ENCODE results near the gene MACROD2.

Gene MACROD2

DNA sequence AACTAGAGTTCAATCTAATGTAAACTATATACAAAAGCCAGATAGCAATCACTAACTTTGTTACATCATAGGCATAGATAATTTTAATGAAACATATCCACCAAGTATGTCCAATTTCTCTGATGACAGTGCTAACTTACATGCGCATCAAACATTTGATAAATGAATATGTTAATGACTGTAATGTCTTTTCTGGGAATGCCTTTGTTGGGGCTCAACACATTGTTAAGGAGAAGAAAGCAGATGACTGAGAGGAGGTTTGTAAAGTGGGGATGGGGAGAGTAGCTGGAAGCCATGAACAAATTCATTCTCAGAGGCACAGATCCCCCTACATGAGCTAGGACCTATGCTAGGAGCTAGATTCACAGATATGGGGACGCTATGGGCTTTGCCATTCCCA lies 1627.9 kb downstream of the MACROD2 start:
- DNase-seq: no peak

DNA sequence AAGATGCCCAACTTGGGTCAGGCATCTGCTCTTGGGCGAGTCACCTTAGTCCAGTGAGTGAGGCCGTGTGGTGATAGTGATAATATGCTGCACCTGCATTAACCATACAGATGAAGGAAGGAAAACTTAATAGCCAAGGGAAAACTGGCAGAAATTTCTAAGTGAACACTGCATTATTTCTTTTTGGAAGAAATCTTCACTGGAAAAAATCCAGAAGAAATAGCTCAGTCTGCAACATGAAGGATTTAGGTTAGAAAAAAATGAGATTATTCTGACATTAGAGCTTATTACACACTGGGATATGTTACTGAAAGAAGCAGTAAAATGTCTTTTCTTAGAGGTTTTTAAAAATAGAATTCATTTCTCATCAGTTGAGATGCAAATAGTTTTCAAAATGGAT lies 1630.7 kb downstream of the MACROD2 start:
- no peak for DNase-seq

DNA sequence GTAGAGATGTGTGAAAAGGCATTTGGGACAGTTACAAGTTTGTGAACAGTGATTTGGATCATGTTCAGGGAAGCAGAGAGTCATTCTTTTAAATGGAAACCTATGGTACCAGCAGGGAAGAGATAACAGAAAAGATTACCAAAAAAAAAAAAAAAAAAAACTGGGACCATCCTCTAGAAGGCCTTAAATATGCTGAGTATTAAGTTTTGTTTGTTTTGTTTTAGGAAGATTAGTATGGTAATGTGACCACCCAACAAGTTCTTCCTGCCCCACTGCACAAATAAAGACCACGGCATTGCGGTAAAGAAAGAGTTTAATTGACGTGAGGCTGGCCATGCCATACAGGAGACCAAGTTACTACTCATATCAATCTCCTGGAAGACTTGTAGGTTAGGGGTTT lies 1631.8 kb downstream of the MACROD2 start:
- no peak for DNase-seq

DNA sequence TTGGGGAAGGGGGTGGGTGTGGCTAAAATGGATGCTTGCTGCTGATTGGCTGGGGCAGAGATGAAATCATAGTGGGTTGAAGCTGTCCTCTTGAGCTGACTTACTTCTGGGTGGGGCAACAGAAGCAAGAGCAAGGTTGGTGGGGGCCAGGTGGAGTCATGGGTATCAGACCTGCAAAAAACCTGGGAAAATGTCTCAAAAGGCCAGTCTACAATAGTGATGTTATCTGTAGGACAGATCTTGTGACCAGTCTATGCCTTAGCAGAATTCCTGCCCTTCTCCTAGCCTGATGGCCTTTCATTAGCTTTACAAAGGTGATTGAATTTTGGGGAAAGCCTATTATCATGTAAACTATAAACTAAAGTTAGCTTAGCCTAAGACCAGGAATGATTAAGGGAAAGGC lies 1632.2 kb downstream of the MACROD2 start:
- DNase-seq: no peak

DNA sequence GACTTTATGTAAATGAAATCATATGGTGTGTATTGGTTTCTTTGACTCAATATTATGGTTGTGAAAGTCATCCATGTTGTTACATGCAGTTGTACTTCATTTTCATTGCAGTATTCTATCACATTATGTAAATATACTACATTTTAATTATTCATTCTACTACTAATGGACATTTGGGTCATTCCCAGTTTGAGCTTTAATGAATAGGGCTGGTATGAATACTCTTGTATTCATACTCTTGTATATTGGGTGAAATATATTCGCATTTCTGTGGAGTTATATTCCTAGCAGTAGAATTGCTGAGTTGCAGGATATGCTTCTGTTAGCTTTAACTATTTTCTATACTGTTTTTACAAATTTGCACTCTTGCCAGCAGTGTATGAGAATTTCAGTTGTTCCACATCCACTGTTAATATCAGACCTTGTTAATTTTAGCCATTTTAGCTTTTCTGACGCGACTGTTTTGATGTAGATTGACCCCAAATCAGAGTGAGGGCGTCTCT lies 1633.6 kb downstream of the MACROD2 start:
- DNase-seq: no peak

DNA sequence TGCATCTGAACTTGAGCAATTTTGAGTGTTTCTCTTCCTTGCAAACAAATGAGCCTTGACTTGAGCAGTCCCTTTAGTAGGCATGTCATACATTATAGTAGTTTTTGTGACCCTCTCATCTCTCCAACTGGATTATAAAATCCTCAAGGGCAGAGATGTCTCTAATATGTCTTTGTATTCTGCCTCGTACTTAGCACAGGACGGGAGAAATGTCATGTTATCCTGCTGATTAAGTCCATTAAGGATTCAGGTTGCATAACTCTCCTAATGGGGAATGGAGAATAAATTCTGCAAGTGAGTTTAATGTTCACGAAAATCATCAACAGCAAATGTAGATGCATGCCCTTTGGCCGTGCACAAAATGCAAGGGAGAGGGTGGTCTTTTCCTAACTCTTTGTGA lies 1635.0 kb downstream of the MACROD2 start:
- DNase-seq: no peak

DNA sequence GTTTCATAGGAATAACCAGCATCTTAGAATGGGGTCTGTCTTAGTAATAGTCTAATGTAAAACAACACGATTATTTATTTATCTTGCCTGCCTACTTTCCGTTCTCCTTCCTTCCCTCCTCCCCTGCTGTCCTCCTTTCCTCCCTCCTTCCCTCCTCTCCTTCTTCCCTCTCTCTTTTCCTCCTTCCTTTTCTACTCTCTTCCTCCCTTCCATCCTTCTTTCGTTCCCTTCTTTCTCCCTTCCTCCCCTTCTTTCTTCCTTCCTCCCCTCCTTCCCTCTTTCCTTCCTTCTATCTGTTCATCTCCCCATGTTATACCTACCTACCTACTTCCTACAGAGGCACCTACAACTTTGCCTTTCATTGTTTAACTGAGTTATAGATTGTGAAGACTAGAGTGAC lies 1637.4 kb downstream of the MACROD2 start:
- DNase-seq: no peak

DNA sequence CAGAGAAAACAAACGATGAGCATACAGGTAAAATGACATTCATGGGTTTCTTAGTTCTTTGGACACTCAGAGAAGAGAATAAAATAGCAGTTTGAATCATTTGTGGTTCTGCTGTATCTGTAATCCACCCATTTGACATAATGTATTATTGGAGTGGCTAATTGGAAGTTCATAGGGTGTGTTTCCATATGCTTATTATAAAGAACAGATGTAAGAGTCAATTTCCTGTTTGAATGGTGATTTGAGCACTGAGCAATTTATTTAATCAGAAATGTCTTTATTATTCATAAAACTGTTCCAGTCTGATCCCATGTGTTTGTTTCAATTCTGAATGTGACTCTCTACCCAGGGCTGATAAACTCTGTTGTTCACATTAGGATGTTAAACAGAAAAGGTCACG lies 1638.8 kb downstream of the MACROD2 start:
- no peak for DNase-seq

DNA sequence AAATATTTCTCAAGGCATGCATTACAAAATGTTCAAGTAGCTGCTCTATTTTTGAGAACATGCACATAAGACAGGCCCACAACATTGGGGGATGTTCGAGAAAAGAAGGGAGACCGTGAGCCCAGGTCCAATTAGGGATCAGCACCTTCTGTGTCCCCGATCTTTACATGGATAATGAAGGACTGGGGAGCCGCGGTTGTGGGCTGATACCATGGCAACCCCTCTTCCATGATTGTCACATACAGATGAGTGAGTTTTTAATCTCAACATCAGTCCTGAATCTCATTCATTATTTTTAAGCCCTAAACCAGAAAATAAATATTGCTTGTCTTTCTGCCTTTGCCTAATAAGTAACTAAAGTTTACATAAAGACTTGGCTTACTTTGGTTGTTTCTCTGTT lies 1642.2 kb downstream of the MACROD2 start:
- no peak for DNase-seq

DNA sequence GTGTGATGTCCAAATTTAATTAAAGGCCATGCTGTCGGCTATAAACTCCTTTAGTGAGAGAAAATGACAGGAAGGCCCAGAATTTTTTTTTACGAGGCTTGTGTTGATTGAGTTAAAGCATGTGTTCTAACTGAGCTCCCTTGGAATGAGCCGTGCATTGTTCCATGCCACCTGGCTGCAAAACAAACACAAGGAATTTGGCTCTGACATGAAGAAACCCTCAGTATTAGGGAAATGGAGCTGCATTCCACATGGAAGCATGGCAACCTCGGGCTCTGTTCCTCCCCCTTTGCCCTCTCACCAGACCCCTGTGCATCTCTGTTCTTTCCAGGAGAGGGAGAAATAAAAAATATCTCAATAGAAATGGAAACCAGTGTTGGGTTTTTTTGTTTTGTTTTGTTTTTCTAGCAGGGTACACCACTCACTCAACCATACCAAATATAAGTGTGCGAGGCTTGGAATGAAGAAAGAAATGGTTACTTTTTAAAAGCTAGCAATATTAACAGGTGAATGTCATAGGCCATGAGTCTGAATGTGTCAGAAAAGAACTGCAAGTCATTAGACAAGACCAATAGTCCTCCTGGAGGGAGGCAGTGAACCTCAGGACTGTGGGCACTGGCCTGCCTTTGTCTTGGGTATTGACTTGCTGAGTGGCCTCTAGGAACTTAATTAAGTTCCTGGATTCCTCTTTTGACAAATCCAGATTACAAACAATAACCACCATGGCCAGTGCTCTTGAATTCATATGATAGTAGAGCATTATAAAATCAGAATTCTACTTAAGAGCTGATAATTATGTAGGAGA lies 1642.8 kb downstream of the MACROD2 start:
- DNase-seq: no peak

DNA sequence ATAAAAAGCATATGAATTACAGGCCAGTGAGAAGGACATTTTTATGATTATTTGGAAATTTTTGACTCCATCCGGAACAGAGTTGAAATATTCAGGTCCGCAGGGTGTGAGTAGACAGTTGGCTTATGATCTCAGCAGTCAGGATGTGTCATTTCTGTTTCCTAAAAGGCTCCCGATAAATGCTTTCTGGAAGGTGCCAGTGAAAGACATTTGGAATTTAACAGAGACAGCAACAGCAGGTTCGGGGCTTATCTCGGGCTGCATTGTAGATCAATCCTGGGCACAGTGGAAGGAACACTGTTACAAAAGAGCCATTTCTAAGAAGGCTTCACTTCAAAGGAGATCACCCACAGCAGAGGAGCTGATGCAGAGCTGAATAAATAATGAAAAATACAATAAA lies 1643.5 kb downstream of the MACROD2 start:
- DNase-seq: no peak

DNA sequence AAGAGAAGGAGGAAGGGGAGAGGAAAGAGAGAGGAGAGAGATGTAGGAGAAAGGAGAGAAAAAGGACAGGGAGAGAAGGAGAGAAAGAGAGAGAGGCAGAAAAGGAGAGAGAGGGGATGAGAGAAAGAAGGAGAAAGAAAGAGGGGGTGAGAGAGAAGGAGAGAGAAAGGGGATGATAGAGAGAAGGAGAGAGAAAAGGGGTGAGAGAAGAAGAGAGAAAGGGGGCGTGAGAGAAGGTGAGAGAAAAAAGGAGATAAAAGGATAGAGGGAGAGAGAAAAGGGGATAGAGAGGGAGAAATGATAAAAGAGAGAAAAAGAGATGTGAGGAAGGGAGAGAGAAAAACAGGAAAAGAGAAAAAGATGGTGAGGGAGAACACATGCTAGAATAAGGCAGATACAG lies 1644.5 kb downstream of the MACROD2 start:
- no peak for DNase-seq

DNA sequence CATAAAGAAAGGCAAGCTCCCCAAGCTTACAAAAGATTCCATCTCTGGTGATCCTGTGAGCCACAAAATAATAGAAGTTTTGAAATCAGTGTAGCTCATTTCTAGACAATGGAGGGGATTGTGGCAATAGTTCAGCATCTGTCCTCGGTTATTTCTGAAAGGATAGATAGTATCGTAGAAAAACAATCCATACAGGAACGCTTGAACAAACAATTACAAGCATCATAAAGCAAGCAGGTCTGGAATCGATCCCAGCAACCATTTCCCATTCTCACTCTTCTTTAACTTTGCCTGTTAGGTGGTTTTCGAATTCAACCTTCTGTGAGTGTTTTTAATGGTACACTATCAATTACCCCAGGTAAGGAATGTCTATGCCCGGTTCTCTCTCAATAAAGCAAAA lies 1646.8 kb downstream of the MACROD2 start:
- no peak for DNase-seq

DNA sequence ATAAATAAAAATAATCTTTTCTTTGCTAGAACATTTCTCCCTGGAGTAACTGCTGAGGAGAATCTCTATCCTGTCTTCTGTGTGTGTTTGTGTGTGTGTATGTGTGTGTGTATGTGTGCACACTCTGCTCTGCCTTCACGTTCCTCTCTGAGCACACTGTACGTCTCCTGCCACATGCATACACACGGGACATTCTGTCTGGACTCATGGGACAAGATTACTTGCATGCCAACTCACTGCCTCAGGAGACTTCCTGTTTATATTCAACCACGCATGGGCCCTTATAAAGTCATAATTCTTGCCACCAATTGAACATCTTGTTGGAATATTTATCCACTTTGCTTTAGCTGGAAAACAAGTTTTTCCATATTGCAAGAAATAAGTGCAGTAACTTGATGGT lies 1647.4 kb downstream of the MACROD2 start:
- DNase-seq: no peak

DNA sequence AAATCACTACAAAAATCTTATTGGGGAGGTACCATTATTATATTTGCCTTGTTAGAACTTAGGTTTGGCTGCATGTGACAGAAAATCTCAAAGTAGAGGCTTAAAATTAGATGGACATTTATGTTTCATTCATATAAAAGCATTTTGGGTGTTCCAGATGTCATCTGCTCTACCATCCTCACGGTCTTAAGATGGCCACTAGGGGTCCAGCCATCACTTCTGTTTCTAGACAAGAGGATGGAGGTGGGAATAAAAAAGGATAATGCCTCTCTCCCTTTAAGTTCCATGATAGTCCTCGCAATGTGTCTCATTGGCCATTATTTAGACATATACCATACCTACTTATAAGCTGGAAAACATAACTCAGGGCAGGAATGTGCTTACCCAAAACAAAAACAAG lies 1648.4 kb downstream of the MACROD2 start:
- no peak for DNase-seq

DNA sequence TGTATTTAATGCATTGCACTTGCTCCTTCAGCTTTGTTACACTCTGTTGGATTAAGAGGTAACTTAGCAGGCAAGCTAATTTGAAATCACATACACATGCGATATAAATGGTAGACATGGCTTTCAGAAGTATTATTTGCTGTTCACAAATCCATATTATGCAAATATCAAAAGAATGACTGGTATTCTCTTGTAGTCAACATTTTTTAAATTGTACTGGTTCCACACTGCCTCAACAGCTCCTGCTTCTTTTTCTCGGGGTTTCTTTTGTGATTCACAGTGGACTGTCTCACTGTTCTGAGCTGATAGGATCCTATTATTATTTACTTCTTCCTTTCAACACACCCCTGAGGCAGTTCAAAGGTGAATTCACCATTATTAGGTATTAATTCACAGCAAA lies 1650.5 kb downstream of the MACROD2 start:
- DNase-seq: no peak

DNA sequence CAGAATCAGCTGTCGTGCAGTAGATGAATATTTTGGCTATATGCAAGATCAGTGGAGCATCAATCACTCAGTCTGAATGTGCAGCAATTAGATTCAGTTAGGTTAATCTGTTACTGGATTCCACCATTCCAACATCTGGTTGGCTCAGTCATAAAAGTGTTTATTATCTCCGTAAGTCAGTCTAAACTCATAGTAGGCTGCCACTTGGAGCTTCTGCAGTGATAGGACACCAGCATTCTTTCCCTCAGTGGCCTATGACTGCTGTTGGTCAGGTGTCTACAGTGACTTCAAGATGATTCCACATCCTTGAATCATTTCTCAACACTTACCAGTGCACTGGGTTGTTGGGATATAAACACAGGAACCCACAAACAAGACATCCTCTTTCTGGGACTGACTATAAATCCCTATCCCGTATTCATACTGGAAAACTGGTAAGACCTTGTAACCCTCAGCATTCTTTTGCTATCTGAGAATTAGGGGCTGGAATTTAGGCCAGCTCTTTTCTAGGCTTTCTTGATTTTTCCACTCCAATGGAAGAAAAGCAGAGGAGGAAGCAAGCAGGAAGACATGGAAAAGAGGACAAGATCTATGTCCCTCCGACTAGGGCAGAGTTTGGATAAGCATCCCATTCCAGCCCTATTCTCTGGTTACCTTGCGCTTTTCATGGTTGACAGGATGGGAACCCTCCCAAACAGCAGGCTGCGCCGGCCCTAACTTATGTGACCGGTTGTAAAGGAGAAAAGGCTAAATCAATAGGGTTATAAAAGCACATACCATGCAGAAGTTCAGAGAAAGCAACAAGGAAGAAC lies 1658.3 kb downstream of the MACROD2 start:
- no peak for DNase-seq

DNA sequence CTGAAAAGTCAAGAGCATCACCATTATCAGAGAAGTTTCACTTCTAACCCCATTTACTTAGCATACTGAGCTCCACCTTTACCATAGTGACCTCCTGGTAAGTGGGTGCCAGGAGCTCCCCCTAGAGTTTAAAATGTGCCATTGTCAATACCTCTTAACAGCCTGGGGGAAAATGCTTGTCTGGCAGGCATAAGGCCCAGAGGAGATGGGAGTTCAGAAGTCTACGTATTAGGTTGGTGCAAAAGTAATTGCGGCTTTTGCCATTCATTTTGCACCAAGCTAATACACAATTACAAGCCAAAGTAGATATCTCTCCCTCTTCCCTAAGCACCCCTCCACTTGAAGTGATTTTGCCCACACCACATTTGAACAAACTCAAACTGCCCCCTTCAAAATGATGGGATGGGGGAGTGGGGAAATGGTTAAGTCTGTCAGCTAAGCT lies 1658.9 kb downstream of the MACROD2 start:
- no peak for DNase-seq

DNA sequence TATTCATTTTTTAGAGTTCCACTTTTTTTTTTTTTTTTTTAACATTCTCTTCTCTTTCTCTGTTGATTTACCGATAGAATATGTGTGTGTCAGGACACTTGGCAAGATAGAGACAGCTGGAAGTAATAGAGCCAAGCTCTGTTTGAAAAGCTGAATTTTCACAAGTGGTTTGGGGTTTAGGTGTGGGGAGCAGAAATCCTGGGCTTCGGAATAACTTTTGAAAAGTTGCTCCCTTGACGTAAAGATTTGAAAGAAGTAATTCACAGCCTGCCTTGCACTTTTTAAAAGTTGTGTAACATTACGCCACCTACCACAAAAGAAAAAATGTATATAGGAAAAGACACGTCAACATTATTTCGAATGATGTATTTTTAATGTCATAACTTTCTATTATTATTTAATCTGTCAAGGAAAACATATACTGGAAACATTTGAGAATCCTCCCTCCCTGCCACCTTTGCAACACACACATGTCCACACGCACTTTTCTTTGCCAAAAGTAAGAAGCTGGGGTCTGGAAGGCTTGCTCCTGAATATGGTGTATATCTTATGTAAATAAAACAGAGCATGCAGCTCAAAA lies 1660.1 kb downstream of the MACROD2 start:
- DNase-seq: no peak

DNA sequence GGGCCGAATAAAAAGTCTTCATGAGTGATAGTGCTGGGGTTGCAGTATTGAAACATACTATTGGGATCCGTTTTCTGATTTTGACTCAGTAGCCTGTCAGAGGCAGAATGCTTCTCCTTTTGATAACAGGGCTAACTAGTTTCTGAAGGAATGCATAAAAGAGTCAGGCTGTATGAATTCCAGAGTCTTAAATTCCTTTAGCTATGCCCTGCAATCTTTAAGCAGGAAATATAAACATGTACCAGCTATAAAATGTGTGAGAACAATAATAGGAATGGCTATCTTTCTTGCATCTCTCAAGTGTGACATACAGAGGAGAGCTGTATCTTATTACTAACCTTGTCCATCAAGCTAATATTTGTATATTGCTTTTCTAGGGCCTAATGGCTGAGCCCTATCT lies 1660.8 kb downstream of the MACROD2 start:
- no peak for DNase-seq

DNA sequence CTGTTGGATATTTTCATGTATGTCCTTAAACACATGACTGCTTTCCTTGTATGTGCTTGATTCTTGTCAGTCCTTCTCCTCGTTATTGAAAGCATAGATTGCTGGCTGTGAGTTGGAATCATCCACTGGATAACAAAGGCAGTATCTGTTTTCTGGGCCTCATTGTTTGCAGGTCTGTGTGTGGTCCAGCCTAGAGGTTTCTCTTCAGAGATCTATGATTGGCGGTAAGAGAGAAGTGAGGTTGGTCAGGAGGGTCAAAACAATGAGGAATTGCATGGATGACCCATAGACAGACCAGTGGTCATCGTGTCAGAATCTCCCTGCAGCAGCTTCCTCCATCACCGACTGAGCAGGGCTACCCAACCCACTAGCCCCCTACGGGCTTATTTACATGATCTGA lies 1663.0 kb downstream of the MACROD2 start:
- DNase-seq: no peak

DNA sequence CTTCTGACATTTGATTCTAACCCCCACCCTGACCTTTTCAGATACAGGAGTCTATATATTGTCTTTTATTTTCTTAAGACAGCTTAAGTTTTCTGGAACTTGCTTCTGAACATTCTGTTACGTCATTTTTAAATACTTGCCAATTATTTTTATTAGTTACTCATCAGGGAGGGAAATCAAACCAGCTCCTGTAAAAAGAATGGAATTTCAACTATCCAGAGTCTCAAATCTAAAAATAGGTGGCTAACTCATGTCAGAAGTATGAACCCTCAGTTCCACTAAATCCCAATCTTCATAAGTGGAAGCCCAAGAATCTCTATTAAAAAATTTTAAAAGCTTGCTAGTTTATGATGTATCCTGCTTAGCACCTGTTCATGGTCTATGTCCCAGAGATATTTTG lies 1677.9 kb downstream of the MACROD2 start:
- no peak for DNase-seq

DNA sequence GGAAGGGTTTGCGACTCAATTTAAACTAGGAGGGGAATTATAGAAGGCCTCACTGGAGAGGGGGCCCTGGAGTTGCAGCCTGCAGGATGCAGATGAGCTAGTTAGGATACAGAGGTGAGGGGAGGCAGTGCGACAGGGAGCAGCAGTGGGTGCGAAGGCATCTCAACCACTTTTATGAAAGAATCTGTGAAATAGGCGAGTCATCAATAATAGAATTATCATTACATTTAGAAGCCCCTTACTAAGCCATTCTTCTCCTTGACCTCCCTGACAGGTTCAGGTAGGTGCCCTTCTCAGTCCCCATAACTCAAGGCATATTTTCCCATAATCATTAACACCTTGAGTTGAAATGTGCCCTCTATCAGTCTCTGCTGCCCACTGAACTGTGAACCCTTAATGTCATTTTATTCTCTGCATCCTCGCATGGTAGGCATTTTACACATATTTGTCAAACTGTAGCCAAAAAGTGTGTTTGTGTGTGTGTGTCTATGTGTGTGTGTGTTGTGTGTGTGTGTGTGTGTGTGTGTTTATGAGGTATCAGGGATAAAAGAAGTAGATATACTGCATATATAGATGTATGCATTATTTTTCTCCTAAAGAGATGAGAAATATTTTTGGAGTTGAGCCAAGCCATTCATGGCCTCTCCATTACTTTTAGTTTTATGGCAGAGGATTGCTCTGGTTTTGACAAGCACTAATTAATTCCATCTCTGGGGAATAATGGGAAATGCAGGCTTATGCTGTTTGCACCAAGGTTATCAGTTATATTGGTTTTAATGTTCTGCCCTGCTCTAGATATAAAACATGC lies 1679.1 kb downstream of the MACROD2 start:
- DNase-seq: no peak
